Measurements from ENCODE around the gene TEX261.

GRCh38 chr2:70941701-70942100, 53.0 kb downstream of the TEX261 start:
- TF ChIP-seq, protein P1, sequence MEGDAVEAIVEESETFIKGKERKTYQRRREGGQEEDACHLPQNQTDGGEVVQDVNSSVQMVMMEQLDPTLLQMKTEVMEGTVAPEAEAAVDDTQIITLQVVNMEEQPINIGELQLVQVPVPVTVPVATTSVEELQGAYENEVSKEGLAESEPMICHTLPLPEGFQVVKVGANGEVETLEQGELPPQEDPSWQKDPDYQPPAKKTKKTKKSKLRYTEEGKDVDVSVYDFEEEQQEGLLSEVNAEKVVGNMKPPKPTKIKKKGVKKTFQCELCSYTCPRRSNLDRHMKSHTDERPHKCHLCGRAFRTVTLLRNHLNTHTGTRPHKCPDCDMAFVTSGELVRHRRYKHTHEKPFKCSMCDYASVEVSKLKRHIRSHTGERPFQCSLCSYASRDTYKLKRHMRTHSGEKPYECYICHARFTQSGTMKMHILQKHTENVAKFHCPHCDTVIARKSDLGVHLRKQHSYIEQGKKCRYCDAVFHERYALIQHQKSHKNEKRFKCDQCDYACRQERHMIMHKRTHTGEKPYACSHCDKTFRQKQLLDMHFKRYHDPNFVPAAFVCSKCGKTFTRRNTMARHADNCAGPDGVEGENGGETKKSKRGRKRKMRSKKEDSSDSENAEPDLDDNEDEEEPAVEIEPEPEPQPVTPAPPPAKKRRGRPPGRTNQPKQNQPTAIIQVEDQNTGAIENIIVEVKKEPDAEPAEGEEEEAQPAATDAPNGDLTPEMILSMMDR (IDR thresholded peaks at IDR 0.05) = no peak
- no peak for TF ChIP-seq POLR2A (IDR thresholded peaks at IDR 0.05)

Measured in testis (tissue), 2 donors.